Ishikawa (cell line): Measurements from ENCODE around the gene POMT2.

Experiments
- CEBPB ChIP-seq: IDR thresholded peaks from 2 replicates; pipeline ENCODE4 v1.6.1; 2012
- CREB1 ChIP-seq: IDR thresholded peaks from 2 replicates; pipeline ENCODE4 v1.6.1; 2012; ENCODE audit warnings: low read depth
- EGR1 ChIP-seq: IDR thresholded peaks from 2 replicates; pipeline ENCODE4 v1.6.1; 2012
- EP300 ChIP-seq: IDR thresholded peaks from 2 replicates; pipeline ENCODE4 v1.6.1; 2012; ENCODE audit warnings: borderline replicate concordance
- FOXM1 ChIP-seq: IDR thresholded peaks from 2 replicates; pipeline ENCODE4 v1.6.1; 2012; ENCODE audit warnings: low read depth, borderline replicate concordance
- TAF1 ChIP-seq: IDR thresholded peaks from 2 replicates; pipeline ENCODE4 v1.6.1; 2012; ENCODE audit warnings: low read depth, mild to moderate bottlenecking
- YY1 ChIP-seq: IDR thresholded peaks from 2 replicates; pipeline ENCODE4 v1.6.1; 2012; ENCODE audit warnings: low read depth
- TF ChIP-seq, protein P1 (sequence below): IDR thresholded peaks from 2 replicates; pipeline ENCODE4 v1.6.1; 2012; ENCODE audit warnings: low read depth, mild to moderate bottlenecking

- TF ChIP-seq FOXM1 = no peak
- TF ChIP-seq EP300 = no peak
- no peak for TF ChIP-seq CREB1
- TF ChIP-seq CEBPB = no peak
- no peak for TF ChIP-seq YY1
- TF ChIP-seq, protein P1, sequence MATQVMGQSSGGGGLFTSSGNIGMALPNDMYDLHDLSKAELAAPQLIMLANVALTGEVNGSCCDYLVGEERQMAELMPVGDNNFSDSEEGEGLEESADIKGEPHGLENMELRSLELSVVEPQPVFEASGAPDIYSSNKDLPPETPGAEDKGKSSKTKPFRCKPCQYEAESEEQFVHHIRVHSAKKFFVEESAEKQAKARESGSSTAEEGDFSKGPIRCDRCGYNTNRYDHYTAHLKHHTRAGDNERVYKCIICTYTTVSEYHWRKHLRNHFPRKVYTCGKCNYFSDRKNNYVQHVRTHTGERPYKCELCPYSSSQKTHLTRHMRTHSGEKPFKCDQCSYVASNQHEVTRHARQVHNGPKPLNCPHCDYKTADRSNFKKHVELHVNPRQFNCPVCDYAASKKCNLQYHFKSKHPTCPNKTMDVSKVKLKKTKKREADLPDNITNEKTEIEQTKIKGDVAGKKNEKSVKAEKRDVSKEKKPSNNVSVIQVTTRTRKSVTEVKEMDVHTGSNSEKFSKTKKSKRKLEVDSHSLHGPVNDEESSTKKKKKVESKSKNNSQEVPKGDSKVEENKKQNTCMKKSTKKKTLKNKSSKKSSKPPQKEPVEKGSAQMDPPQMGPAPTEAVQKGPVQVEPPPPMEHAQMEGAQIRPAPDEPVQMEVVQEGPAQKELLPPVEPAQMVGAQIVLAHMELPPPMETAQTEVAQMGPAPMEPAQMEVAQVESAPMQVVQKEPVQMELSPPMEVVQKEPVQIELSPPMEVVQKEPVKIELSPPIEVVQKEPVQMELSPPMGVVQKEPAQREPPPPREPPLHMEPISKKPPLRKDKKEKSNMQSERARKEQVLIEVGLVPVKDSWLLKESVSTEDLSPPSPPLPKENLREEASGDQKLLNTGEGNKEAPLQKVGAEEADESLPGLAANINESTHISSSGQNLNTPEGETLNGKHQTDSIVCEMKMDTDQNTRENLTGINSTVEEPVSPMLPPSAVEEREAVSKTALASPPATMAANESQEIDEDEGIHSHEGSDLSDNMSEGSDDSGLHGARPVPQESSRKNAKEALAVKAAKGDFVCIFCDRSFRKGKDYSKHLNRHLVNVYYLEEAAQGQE = no peak
- no peak for TF ChIP-seq TAF1
- no peak for TF ChIP-seq EGR1
These were observed 22.2 kb upstream of the POMT2 start for GRCh38 chr14:77342726-77343397.
